Left hindlimb (tissue), 1 donor: ENCODE measurements around the gene MEIS2.
A peak's percentile ranks its signal among the peaks of the same experiment; 100 is the strongest.

Experiments used
- DNase-seq: peaks from one replicate; pipeline ENCODE4 v3.0.0-alpha.2; 2018

MEIS2 gene

DNA sequence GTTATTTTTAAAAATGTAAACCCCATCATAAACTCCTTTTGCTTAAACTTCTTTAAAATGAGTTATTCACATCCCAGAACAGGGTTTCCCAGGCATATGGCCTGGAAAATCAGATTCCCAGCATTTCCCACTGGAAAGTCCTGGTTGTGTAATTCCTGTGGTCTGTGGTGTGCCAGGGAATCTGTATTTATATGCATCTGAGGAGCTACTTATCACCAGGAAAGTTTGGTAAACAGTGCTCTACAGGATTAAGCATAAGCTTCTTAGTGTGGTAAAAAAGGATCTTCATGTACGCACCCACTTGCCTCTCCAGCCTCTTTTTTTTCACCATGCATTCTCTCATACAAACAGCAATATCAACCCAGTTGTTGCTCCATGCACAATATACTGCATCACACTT, 28.2 kb downstream of the MEIS2 start:
- DNase-seq, result no peak

DNA sequence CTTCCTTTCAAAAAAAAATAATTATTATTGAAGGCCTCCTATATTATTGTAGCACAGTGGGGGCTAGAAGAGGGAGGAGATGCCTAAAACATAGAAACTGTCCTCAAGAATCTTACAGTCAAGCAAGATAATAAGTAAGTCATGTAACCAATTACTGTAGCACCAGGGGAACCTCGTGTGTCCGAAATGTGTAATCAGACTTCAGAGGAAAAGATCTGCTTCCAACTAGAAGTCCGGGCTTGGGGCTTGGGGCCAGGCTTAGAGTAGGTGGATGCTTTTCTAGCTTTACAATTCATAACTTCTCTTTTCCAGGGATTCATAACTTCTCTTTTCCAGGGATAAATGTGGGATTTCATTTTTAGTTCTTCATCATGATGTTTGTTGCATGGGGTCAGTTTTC, 29.2 kb downstream of the MEIS2 start:
- no peak for DNase-seq

DNA sequence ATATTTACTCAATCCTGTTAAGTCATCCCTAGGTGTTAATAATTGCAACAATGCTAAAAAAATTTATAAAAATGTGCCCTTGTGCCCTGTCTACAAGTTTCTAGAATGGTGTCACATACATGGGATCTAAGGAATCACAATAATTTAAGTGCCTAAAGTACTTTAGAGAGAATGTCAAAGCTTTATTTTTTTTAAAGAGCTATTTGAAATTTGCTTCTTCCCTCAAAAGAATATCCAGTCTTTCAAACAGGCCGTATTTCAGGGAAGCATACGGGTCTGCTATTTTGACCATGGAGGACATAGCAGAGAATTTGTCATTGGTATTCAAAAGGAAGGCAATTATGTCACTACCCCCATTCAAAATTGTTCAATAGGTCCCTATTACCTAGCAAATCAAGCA, 29.7 kb downstream of the MEIS2 start:
- no peak for DNase-seq

DNA sequence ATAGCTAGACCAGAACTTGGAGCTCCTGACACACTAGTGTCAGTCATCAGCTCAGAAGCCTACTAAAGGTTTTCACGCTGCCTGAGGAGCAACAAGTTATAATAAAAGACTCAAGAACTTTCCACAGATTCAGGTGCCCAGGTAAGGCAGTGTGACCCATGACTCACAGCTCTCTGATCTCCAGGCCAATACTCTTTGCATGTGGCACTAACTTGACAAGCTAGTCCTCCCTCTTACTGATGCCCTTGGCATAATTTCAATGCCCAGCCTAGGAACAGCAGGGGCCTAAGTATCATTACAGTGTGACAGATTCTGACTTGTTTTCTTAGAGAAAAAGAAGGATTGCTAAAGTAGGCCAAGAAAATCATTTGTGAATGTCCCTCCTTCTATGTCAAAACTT, 38.4 kb downstream of the MEIS2 start:
- no peak for DNase-seq

DNA sequence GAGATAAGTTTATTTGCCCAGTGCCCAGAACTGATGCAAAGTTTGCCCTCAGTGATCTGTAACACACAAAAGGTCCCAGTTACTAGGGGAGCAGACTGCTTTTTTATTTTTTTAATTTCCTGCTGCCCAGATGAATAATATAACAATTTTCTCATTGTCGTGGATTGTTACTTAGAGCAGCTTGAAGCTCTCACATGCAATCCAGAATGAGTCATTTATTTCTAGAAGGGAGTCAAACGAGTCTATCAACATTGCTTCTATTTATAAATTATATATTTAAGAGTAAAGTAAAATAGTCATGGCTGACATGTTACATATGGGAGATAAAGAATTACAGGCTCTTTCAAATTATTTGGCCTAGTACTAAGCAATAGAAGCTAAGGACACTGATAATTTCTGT, 41.3 kb downstream of the MEIS2 start:
- DNase-seq, result no peak

DNA sequence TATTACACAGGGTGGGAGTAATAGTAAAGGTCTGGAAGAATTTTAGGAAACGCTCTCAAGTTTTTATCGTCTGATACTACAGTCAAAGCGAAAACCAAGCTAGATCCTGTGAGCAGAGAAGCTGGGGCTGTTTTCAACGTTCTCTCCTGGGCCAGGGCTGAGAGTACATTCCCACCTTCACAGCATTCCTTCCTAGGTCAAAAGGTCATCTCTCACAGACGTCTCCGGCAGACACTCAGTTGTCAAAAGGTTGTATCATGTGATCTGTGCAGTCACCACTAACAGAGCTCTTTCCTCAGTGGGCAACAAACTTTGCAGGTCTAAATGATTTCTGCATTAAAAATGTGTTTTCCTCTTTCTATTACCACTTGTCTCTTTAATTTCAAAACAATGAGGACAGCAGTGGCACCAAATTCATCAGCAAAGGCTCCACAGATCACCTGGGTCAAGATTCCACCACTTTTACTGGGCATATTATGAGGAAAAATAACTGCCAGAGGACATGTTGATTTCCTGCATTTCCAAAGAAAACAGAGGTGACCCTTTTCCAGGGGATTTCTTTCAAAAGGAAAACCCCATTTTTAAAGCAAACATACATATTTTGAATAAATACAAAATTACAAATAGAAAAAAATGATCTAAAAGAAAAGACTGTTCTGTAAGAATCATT, 41.9 kb downstream of the MEIS2 start:
- no peak for DNase-seq

DNA sequence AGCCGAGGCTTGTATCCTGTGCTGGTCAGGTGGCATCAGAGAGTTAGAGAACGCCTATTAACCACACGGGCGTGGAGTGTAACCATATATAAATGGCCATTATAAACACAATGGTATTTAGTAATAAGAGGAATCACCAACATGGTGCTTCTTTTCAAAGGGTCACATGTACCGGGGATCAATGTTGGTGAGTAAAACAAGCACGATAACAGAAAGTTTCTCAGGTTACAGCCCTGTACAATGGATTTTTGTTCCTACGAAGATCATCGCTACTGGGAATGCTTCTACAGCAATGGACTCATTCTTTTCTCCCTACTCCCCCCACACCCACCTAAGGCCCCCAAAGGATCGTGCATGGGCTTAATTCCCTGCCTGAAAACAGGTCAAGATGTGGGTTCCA, 42.5 kb downstream of the MEIS2 start:
- DNase-seq, result no peak

DNA sequence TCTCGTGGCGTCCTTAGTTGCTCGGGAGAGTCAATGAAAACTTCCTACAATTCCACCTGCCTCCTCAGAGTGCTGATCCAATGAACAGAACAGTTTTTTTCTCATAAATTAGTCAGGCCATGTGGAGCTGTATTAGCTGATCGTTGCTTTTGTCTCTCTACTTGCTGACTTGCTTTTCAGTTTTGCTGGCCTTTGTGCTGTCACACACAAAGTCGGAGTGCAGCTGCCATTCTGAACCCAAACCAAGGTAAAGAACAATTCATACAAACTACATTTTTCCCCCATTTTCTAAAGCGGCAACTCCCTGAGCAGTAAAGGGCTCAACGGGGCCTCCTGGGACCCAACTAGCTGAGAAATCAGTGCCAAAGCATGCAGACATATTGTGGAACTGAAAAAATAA, 43.1 kb downstream of the MEIS2 start:
- no peak for DNase-seq

DNA sequence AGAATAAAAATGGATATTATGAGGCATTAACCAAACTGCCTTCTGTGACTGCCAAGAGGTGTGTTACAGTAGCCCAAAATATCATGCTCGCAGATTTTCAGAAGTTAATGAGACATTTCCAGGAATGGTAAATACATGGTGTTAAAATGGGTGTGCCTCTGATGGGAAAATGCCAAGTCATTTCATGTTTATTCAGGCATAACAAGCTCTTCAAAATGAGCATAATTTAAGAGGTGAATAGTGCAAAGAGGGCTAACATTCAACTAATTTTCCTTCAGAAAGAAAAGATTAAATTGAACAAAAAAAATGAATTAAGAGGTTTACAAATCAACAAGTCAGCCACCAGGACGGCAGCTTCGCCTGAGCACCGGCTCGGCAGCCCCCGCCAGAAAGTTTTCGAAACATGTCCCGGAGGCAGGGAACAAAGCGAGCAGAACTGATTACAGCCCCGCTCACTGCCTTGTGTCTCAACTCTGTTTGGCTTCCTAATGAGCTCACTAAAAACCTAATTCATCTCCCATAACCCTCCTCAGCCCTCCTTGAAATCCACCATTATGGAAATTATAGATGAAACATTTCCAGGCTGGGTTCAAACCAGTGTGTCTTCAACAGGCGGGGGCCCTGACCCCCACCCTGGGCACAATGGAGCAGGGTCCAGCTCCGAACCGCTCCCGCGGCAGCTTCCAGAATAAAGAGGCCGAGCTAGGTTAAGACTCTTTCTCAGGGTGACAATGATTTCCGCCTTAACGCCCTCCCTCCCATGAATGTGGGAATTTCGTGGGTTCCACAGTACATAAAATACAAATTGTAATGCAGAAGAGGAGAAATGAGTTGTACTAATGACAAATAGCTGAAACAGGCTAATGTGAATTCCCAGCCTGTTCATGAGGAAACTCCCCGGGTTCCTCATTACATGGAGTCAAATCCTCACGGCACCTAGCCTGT, 43.9 kb downstream of the MEIS2 start:
- DNase-seq, result no peak

DNA sequence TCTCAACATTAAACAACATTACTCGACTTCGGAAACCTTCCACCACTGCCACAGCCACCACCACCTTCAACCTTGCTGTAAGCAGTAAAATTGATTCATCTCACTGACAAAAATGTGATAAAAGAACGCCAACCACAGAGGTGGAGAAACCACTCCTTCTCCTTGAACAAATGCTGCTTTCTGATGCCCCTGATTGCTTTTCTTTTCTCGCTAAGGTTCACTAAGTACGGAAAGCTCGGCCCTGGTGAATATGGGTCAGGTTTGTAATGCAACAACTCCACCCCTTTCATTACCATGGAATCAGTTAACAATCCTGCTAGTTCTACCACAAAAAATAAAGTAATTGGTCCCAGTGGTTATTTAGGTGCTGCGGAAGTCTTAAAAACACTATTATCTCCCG, 44.9 kb downstream of the MEIS2 start:
- DNase-seq, result no peak

DNA sequence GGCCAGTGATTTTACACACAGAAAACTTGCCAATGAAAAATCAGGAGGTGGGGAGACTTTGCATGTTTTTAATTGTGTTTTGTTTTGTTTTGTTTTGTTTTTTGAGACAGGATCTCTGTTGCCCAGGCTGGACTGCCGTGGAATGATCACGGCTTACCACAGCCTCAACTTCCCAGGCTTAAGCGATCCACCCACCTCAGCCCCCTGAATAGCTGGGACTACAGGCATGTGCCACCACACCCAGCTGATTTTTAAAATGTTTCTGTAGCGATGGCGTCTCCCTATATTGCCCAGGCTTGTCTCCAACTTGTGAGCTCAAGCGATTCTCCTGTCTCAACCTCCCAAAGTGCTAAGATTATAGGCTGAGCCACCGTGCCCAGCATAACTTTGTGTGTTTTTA, 46.0 kb downstream of the MEIS2 start:
- DNase-seq, result no peak

DNA sequence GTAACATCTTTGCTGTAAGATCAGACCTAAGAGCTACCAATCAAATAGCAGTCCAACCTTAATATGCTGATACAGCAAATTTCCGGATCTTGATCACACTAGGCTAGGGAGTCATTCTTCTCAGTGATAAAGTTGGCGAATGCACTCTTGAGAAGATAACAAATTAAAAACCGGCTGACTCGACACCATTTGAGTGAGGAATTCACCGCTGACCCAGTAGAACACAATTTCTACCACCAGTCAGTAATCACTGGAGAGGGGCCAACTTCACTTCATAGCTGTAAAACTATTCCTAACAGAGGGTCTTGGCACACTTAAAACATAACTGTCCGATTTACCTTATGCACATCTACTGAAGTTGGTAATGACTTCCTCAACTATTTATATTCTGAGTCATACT, 47.2 kb downstream of the MEIS2 start:
- DNase-seq, result no peak

DNA sequence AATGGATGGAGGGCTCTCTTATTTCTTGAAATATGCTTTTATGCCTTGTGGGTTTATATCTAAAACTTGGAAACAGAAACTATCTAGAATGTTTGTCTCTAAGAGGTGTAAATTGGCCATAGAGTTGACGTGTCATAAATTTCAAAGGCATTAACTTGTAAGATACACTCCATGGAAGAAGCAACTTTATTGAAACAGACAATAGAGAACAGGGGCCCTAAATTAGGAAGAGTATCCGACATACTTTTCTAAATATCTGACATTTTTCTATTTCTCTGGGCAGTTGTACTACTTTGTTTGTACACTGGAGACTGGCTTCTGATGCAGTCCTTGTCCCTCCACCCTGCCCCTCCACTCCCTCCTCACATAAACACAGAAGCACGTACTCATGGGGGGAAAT, 50.0 kb downstream of the MEIS2 start:
- DNase-seq, result no peak

DNA sequence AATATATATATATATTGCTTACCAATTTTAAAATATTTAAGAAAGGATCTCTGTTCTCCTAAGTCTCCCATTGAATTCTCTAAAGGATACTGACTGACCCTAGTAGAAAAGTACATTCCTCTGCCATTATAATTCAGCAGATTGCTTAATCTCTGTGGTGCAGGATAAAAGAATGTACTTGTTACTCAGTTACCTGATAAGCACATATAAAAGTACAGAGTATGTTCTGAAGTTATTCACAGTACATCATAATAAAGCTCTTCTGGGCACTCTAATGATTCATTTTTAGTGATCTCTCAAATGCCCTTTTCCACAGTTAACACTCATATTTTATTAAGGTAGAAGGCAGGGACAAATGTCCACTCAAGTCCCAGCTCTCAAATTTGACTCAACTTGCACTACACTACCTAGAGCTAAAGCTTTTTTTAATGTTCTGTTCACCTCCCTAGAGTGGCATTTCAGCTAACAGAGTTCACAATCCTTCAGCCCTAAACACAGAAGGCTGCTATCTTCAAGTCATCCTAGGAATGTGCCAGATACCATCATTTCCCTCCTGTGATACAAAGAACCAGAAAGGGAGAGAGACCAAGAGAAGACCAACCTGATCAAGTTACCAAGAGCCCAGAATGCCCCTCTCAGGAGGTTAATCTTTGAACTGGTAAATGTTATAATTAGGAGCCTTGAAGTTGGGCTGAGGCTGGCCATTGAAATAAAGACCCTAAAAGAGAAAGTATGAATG, 53.3 kb downstream of the MEIS2 start:
- DNase-seq, result no peak

DNA sequence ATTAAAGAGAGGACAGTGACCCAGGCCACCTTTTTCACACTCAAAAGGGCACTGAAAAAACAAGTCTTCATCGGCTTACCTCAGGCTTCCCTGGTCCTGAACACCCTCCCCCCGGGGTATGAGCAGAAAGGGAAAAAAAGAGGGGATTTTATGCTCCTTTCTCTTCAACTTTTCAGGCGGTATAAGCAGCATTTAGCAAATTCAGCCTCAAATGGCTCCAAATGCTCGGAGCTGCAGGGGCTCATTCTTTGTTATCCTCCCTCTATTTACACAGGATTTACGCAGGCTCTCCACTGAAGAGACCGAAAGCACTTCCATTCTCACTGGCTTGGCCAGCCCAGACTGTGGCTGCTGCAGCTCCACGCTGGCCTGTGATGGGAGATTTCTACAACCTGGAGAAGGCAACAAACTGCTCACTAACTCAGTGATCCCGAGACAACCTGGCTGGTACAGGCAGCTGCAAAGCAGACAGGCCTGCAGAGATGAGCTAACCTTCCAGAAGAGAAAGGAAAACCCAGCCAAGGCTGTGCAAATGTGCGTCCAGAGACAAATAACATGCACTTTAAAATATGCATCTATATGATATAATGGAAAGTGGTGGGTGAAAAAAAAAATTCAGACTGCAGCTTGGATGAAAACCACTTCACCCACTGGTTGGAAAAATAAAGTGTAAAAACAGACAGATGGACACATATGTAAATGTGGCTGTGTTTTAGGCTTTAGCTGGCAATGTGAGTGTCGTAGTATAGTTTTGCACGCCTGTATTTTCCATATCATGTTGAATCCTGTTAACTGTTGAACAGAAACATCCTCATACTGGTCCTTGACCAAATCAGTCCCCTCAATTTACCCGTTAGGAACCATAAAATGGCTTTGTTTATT, 54.2 kb downstream of the MEIS2 start:
- peak; percentile 46 for DNase-seq

DNA sequence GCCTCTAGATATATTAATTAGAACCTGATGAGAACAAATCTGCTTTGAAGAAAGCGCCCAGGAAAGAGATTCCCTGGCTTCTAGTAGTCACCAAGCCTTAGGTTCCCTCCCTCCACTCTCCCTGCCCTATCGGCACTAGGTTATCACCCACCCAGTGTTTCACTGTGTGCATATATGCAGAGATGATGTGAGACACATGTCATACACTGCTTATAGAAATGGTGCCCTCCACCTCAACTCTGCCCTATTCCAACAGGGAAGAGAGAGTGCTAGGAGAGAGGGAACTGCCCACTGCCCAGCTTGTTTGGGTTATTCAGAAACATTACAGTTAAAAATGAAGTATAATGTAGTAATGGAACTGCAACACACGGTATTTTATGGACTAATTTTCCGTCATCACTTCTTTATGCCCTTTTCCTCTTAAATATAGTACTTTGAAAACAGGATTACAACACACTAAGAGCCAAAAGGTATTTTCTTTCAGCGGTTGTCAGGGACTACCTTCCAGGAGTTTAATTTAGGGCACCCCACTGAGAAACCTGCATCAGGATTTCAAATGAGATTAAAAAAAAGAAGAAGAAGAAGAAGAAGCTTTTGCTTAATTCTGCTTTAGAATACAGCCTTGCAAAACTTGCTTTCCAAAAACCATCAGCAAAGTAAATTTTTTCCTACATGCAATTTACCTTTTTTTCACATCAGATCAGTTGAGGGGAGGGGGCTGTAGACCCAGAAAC, 55.3 kb downstream of the MEIS2 start:
- DNase-seq, result no peak

DNA sequence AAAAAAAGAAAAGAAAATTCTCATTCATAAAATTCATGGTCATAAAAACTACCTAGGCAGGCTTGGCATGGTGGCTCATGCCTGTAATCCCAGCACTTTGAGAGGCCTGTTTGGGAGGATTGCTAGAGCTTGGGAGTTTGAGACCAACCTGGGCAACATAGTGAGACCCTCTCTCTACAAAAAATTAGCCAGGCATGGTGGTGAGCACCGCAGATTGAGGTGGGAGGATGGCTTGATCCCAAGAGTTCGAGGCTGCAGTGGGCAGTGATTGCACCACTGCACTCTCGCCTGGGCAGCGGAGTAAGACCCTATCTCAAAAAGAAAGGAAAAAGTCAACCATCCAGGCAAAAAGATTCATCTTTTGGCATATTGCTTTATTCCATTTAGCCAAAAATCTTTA, 58.5 kb downstream of the MEIS2 start:
- DNase-seq, result no peak

DNA sequence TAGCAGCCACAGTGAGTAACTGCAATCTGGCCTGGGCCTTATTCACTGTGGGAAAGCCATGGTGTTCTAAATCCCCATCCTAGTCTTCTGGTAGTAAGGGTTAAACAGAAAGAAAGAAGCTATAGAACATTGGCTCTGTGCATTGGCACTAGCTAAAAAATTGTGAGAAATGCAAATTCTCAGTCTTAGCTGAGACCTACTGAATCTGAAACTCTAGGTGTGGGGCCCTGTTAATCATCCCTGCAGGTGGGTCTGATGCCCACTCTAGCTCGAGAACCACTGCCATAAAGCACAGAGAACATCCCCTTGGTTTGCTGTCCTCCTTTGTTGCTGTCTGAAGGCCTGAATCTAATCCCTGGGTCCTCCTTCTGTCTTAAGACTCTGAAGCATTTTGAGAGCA, 59.3 kb downstream of the MEIS2 start:
- DNase-seq, result no peak

DNA sequence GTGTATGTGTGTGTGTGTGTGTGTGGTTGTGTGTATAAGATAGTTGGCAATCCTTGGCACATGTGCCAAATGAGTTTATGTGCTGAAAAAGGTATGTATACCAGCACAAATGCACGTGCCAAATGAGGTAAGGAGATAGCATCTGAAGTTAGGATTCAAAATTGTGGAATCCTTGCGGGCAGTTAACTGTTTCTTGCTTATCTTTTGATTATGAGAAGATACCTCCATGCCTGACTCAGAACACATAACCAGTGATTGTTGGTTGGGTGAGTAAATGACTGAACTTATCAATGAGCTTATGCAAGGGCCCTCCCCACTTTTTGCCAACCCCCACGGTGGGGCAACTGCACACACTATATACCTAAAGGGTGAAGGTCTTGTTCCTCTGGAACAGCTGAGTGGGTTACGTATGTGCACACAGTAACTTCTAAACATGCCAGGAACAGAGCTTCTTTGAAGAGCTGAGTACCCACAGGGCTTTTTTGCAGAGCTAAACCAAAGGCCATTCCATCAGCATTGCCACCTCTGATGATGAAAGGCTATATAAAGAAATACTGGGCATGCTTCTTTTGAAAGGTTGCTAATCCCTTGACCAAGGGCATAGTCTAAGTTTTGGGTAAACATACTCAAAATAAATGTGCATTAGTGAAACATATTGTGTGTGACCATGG, 60.1 kb downstream of the MEIS2 start:
- no peak for DNase-seq

DNA sequence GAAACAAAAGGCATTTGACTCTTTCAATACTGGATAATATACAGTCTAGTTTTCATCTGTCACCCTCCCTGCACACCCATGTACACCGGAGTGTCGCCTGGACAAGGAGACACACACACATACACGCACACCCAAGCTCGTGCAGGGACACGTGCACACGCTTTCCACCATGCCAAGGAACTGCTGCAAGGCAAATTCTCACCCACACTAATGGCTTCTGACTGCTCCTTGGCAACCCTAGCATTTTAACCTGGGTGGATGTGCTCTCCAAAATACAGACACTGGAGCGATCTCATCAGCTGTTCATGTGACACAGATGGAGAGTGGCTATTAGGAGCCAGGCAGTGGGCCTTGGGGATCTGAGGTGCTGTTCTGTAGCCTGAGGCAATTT, 61.6 kb downstream of the MEIS2 start:
- DNase-seq, result no peak
